IMR-90 (cell line): ENCODE measurements around the gene TAF1D. TPM values are rescaled to one million over a fixed set of nuclear protein-coding genes. Genes with fewer than 3 reads are reported as not detected.
A peak's percentile ranks its signal among the peaks of the same experiment; 100 is the strongest.

Experiments used
- ATAC-seq: fragments of 200-7000 bp; cut with Tn5 transposase; 2 replicates; pipeline ENCODE4 v1.9.1; 2020; ENCODE audit warnings: low read depth, mild to moderate bottlenecking, moderate library complexity
- BruUV-seq: library from RNA; stranded (reverse); fragments of 400-500 nt; replicated peaks from 2 replicates; lab custom pipeline; 2021; lab: Mats Ljungman, UMichigan
- CTCF ChIA-PET: fragments of 300-600 bp; formaldehyde crosslinking; extraction: SDS; loops from one replicate; lab custom pipeline; 2021; ENCODE audit warnings: antibody characterized with exemption; lab: Yijun Ruan, JAX
- POLR2A ChIA-PET: fragments of 300-600 bp; sonication (Branson Sonifier 250); formaldehyde crosslinking; loops from one replicate; lab custom pipeline; 2022; ENCODE audit warnings: antibody characterized with exemption; ENCODE audit not compliant: unreplicated experiment; lab: Charles Lee
- DNase-seq: peaks from one replicate; pipeline ENCODE4 v3.0.0; 2013
- H2AFZ ChIP-seq: replicated peaks from 2 replicates; pipeline ENCODE3; 2013; ENCODE audit warnings: low read length, mild to moderate bottlenecking; ENCODE audit not compliant: poor library complexity
- H2AK5ac ChIP-seq: 2 replicates; pipeline ENCODE4 v1.6.1; 2013; ENCODE audit warnings: low read depth, low read length, inconsistent platforms
- H2AK9ac ChIP-seq: replicated peaks from 2 replicates; pipeline ENCODE3; 2013; ENCODE audit warnings: mild to moderate bottlenecking, low read depth, low read length, moderate library complexity; ENCODE audit not compliant: poor library complexity
- H2BK120ac ChIP-seq: 2 replicates; pipeline ENCODE4 v1.6.1; 2013; ENCODE audit warnings: low read depth, low read length, inconsistent platforms
- H2BK15ac ChIP-seq: 3 replicates; pipeline ENCODE4 v1.6.1; 2013; ENCODE audit warnings: low read depth, low read length, inconsistent platforms
- H2BK20ac ChIP-seq: 2 replicates; pipeline ENCODE4 v1.6.1; 2013; ENCODE audit warnings: low read depth, mild to moderate bottlenecking, inconsistent platforms, low read length, moderate library complexity
- H2BK5ac ChIP-seq: 2 replicates; pipeline ENCODE4 v1.6.1; 2013; ENCODE audit warnings: mild to moderate bottlenecking, low read depth, low read length, inconsistent platforms; ENCODE audit not compliant: poor library complexity, severe bottlenecking
- H3K14ac ChIP-seq: replicated peaks from 2 replicates; pipeline ENCODE4 v1.6.1; 2013; ENCODE audit warnings: low read depth, low read length, inconsistent platforms
- H3K18ac ChIP-seq: 2 replicates; pipeline ENCODE4 v1.6.1; 2013; ENCODE audit warnings: low read depth, low read length, control low read depth
- H3K23ac ChIP-seq: 2 replicates; pipeline ENCODE4 v1.6.1; 2013; ENCODE audit warnings: low read depth, low read length, inconsistent platforms
- H3K27ac ChIP-seq: 2 replicates; pipeline ENCODE4 v1.5.1; 2013; ENCODE audit warnings: mild to moderate bottlenecking, control low read depth, low read length; ENCODE audit not compliant: insufficient read depth
- H3K27me3 ChIP-seq: 2 replicates; pipeline ENCODE4 v1.6.1; 2013; ENCODE audit warnings: low read length; ENCODE audit not compliant: control insufficient read depth, insufficient read depth
- H3K36me3 ChIP-seq: 2 replicates; pipeline ENCODE4 v1.6.1; 2013; ENCODE audit warnings: low read length, mixed read lengths; ENCODE audit not compliant: control insufficient read depth, insufficient read depth
- H3K4ac ChIP-seq: 2 replicates; pipeline ENCODE4 v1.6.1; 2013; ENCODE audit warnings: low read depth, low read length, inconsistent platforms
- H3K4me1 ChIP-seq: 2 replicates; pipeline ENCODE4 v1.6.1; 2013; ENCODE audit warnings: low read length, mixed read lengths; ENCODE audit not compliant: control insufficient read depth, insufficient read depth
- H3K4me2 ChIP-seq: 2 replicates; pipeline ENCODE4 v1.6.1; 2013; ENCODE audit warnings: low read depth, mild to moderate bottlenecking, control low read depth, low read length, moderate library complexity
- H3K4me3 ChIP-seq: 2 replicates; pipeline ENCODE4 v1.5.1; 2013; ENCODE audit warnings: low read depth, mild to moderate bottlenecking, control low read depth, low read length, moderate library complexity; ENCODE audit not compliant: insufficient read depth
- H3K56ac ChIP-seq: 2 replicates; pipeline ENCODE4 v1.6.1; 2013; ENCODE audit warnings: low read length, inconsistent platforms; ENCODE audit not compliant: insufficient read depth; ENCODE audit errors: extremely low read depth
- H3K79me1 ChIP-seq, 2 experiments: 2 replicates each; pipeline ENCODE4 v1.6.1; 2013; ENCODE audit warnings: low read length in 2 of 2, inconsistent platforms in 1 of 2, low read depth in 1 of 2
- H3K9ac ChIP-seq: 2 replicates; pipeline ENCODE4 v1.6.1; 2013; ENCODE audit warnings: low read depth, low read length, control low read depth
- H3K9me1 ChIP-seq: 2 replicates; pipeline ENCODE4 v1.6.1; 2013; ENCODE audit warnings: low read length, inconsistent platforms; ENCODE audit not compliant: insufficient read depth
- H3K9me3 ChIP-seq: 2 replicates; pipeline ENCODE4 v1.6.1; 2013; ENCODE audit warnings: low read length; ENCODE audit not compliant: control insufficient read depth, insufficient read depth
- H4K20me1 ChIP-seq: 2 replicates; pipeline ENCODE4 v1.6.1; 2013; ENCODE audit warnings: low read length, inconsistent platforms; ENCODE audit not compliant: insufficient read depth
- H4K5ac ChIP-seq: 2 replicates; pipeline ENCODE4 v1.6.1; 2013; ENCODE audit warnings: mild to moderate bottlenecking, low read depth, low read length, control low read depth
- H4K8ac ChIP-seq, 2 experiments: 2 replicates each; pipeline ENCODE4 v1.6.1; 2013; ENCODE audit warnings: low read depth in 2 of 2, low read length in 2 of 2, control low read depth in 1 of 2, inconsistent platforms in 1 of 2
- H4K91ac ChIP-seq: 2 replicates; pipeline ENCODE4 v1.6.1; 2013; ENCODE audit warnings: low read depth, low read length, inconsistent platforms; ENCODE audit not compliant: insufficient read depth
- BHLHE40 ChIP-seq: fragments of 150-350 bp; IDR thresholded peaks from 2 replicates; pipeline ENCODE4 v1.6.1; 2016; ENCODE audit warnings: mild to moderate bottlenecking, low read depth, low read length
- MAFK ChIP-seq: IDR thresholded peaks from 2 replicates; pipeline ENCODE4 v1.6.1; 2012; ENCODE audit warnings: low read depth, low read length, improper control_type of control experiment
- MAZ ChIP-seq: IDR thresholded peaks from 2 replicates; pipeline ENCODE4 v1.6.1; 2012; ENCODE audit warnings: low read depth, mild to moderate bottlenecking, low read length, improper control_type of control experiment, moderate library complexity, borderline replicate concordance
- NFE2L2 ChIP-seq: fragments of 150-350 bp; IDR thresholded peaks from 2 replicates; pipeline ENCODE4 v1.6.1; 2016; ENCODE audit warnings: low read depth, mild to moderate bottlenecking, low read length
- POLR2A ChIP-seq: IDR thresholded peaks from 2 replicates; pipeline ENCODE4 v1.6.1; 2012; ENCODE audit warnings: mild to moderate bottlenecking, low read depth, low read length
- RCOR1 ChIP-seq: IDR thresholded peaks from 2 replicates; pipeline ENCODE4 v1.6.1; 2012; ENCODE audit warnings: mild to moderate bottlenecking, low read length, improper control_type of control experiment; ENCODE audit not compliant: insufficient replicate concordance
- RFX5 ChIP-seq: IDR thresholded peaks from 2 replicates; pipeline ENCODE4 v1.8.0; 2012; ENCODE audit warnings: low read depth, mild to moderate bottlenecking, low read length, moderate library complexity
- SMC3 ChIP-seq: fragments of 150-350 bp; IDR thresholded peaks from 2 replicates; pipeline ENCODE4 v1.6.1; 2016; ENCODE audit warnings: low read depth, mild to moderate bottlenecking, antibody characterized with exemption, low read length, moderate library complexity
- USF2 ChIP-seq: fragments of 150-350 bp; IDR thresholded peaks from 2 replicates; pipeline ENCODE4 v1.6.1; 2017; ENCODE audit warnings: mild to moderate bottlenecking, antibody characterized with exemption, low read length, low read depth
- WGBS, 2 experiments: methylation state at CpG; one replicate each; pipeline versions ENCODE4 v1.1.5 to v1.1.7; 2013; ENCODE audit warnings: missing lambda C conversion rate in 2 of 2; ENCODE audit not compliant: insufficient read length in 1 of 2; ENCODE audit errors: extremely low coverage in 2 of 2; 5-methylcytosine and 5-hydroxymethylcytosine counted together
- dilution Hi-C: fragments of 300-500 bp; cut with HindIII; formaldehyde crosslinking; loops from one replicate; pipeline ENCODE4 v1.14.3; 2018; ENCODE audit warnings: low sequenced_read_pairs; ENCODE audit not compliant: unreplicated experiment
- in situ Hi-C: fragments of 300-500 bp; cut with MboI; formaldehyde crosslinking; loops from 3 replicates; pipeline ENCODE4 v1.14.3; 2019; ENCODE audit warnings: low sequenced_read_pairs, inconsistent platforms, mixed read lengths
- intact Hi-C: fragments of 100-400 bp; cut with micrococcal nuclease; formaldehyde crosslinking; loops from 2 replicates; pipeline ENCODE4 v1.10.0; 2022
- polyA plus RNA-seq, 3 experiments: library from polyadenylated mRNA; depleted of rRNA; stranded (reverse); fragments of >200 nt; gene quantifications; 2 replicates each; pipeline ENCODE4 v1.2.3, GENCODE V29; 2012; ENCODE audit warnings: low replicate concordance in 1 of 3
- total RNA-seq: library from RNA; depleted of rRNA; stranded (reverse); fragments of >200 nt; gene quantifications from 2 replicates; pipeline ENCODE4 v1.2.3, GENCODE V29; 2012

TAF1D gene
- total and polyA plus RNA-seq, 2 of the 4 experiments (the other 2 are of a cell fraction), result 56.8 to 133 TPM

- POLR2A ChIA-PET, result no interaction called here
- Histone ChIP-seq H2BK120ac (no peak overlapping the region), H3K23ac (no peak overlapping the region), H3K14ac (no peak overlapping the region), H4K91ac (no peak overlapping the region), H4K20me1 (no peaks in the 10 kb centered on the region), H3K9ac (no peak overlapping the region), H4K8ac (no peak overlapping the region), H3K4ac (no peak overlapping the region), H3K4me2 (no peak overlapping the region), H2AK9ac (no peak overlapping the region), H3K27ac (no peak overlapping the region), H3K9me1 (no peaks in the 10 kb centered on the region), H2BK5ac (no peak overlapping the region), H2BK15ac (no peak overlapping the region), H3K27me3 (no peaks in the 10 kb centered on the region), H3K36me3 (peaks cover 16% of the 10 kb centered on the region), H3K4me1 (no peaks in the 10 kb centered on the region), H2AK5ac (no peak overlapping the region), H3K9me3 (no peaks in the 10 kb centered on the region), H3K4me3 (no peak overlapping the region), H3K18ac (no peak overlapping the region), H2AFZ (no peak overlapping the region), H4K5ac (no peak overlapping the region), H3K79me1 (peaks cover 2 to 3% of the 10 kb centered on the region in 2 experiments; a peak in 3 of 4 replicates), H2BK20ac (no peak overlapping the region), H3K56ac (no peak overlapping the region)
- dilution Hi-C loops, result no loop called here
- no TSS peak for BruUV-seq
- TF ChIP-seq RCOR1, result no peak
- no peak for TF ChIP-seq MAZ
- no peak for TF ChIP-seq MAFK
- no peak for TF ChIP-seq BHLHE40
- TF ChIP-seq RFX5, result no peak
- no peak for TF ChIP-seq USF2
- no peak for TF ChIP-seq NFE2L2
- TF ChIP-seq SMC3, result no peak
- no peak for TF ChIP-seq POLR2A
- CTCF ChIA-PET, result no interaction called here
- DNase-seq (peak; percentile 65), ATAC-seq (peak; percentile 84)
- in situ Hi-C loops, result no loop called here
- no CpG with 5 or more reads among the region's 3 CpGs for WGBS, 2 experiments
- intact Hi-C loops, result no loop called here
These were observed 40.5 kb downstream of the TAF1D start for GRCh38 chr11:93700830-93701229.
